ENCODE measurements around the gene SHLD1.
"Not testable (repeated sequence)": the region's sequence is repeated elsewhere in the genome, so short reads cannot be mapped to it uniquely, and the experiment has no call there.

DNA sequence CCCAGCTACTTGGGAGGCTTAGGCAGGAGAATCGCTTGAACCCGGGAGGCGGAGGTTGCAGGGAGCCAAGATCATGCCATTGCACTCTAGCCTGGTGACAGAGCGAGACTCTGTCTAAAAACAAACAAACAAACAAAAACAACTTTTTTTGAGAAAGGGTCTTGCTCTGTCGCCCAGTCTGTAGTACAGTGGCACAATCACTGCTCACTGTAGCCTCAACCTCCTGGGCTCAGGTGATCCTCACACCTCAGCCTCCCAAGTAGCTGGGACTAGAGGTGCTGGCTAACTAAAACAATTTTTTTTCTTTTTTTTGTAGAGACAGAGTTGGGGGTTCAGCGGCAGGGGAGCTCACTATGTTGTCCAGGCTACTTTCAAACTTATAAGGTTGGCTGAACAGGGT is 28.8 kb upstream of the SHLD1 start:
- TF ChIP-seq, protein P1, sequence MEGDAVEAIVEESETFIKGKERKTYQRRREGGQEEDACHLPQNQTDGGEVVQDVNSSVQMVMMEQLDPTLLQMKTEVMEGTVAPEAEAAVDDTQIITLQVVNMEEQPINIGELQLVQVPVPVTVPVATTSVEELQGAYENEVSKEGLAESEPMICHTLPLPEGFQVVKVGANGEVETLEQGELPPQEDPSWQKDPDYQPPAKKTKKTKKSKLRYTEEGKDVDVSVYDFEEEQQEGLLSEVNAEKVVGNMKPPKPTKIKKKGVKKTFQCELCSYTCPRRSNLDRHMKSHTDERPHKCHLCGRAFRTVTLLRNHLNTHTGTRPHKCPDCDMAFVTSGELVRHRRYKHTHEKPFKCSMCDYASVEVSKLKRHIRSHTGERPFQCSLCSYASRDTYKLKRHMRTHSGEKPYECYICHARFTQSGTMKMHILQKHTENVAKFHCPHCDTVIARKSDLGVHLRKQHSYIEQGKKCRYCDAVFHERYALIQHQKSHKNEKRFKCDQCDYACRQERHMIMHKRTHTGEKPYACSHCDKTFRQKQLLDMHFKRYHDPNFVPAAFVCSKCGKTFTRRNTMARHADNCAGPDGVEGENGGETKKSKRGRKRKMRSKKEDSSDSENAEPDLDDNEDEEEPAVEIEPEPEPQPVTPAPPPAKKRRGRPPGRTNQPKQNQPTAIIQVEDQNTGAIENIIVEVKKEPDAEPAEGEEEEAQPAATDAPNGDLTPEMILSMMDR (IDR thresholded peaks at IDR 0.05), result not testable (repeated sequence)
- TF ChIP-seq POLR2A (IDR thresholded peaks at IDR 0.05), result not testable (repeated sequence)
